ENCODE measurements around the gene PNPLA5.

DNA sequence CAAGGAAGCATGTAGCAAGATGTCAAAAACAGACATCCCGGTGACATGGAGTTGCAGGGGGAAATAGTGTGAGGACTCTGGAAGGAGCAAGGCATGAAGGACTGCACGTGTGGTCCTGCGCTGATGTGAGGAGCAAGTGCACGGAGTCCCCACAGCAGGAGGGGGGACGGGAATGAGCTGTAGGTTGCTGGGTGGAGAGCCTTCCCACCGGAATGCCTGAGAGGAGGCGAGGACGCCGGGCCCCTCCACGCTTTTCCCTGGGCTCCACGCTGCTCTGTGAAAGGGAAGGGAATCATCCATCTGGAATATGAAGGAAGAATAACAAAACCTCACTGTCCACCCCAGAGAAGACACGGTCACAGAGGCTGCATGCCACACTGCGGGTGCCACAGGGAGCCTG lies 56.1 kb downstream of the PNPLA5 start:
- TF ChIP-seq, protein P1, sequence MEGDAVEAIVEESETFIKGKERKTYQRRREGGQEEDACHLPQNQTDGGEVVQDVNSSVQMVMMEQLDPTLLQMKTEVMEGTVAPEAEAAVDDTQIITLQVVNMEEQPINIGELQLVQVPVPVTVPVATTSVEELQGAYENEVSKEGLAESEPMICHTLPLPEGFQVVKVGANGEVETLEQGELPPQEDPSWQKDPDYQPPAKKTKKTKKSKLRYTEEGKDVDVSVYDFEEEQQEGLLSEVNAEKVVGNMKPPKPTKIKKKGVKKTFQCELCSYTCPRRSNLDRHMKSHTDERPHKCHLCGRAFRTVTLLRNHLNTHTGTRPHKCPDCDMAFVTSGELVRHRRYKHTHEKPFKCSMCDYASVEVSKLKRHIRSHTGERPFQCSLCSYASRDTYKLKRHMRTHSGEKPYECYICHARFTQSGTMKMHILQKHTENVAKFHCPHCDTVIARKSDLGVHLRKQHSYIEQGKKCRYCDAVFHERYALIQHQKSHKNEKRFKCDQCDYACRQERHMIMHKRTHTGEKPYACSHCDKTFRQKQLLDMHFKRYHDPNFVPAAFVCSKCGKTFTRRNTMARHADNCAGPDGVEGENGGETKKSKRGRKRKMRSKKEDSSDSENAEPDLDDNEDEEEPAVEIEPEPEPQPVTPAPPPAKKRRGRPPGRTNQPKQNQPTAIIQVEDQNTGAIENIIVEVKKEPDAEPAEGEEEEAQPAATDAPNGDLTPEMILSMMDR (conservative IDR thresholded peaks at IDR 0.05), result no peak
- TF ChIP-seq EZH2 (IDR thresholded peaks at IDR 0.05; ENCODE audit: low read depth), result no peak
